ENCODE results near the gene THAP6.
"Not testable (repeated sequence)": the region's sequence is repeated elsewhere in the genome, so short reads cannot be mapped to it uniquely, and the experiment has no call there.

The THAP6 gene

DNA sequence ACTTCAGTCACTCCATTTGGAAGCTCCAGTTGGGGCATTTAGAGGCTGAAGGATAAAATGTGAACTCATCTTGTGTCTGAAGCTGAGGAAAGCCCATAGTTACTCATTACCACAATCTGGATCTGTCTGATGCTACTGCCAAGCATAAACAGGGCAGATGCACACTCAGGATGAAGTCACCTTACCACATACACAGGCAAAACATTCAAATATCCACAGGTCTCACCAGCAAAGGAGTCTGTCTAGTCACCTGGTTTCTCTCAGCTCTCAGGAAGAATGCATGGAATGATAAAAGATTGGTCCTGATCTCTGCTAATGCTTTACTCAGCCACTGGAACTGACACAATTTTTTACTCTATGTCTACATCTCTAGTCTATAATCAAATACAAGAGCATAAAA is 28.6 kb downstream of the THAP6 start:
- no peak for DNase-seq (ENCODE audit: low spot score)

DNA sequence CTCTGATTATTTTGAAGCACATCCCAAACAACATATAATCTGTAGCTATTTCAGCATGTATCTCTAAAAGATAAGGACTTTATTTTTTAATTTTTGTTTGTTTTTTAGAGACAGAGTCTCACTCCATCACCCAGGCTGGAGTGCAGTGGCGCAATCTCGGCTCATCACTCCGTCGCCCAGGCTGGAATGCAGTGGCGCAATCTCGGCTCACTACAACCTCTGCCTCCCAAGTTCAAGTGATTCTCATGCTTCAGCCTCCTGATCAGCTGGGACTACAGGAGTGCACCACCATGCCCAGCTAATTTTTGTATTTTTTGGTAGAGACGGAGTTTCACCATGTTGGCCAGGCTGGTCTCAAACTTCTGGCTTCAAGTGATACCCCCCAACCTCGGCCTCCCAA is 29.9 kb downstream of the THAP6 start:
- in situ Hi-C loops (cut with MboI; ENCODE audit: low pct_unique_long_range_greater_than_20kb, low sequenced_read_pairs, unreplicated experiment); DNase-seq (ENCODE audit: low spot score): not testable (repeated sequence)

More for the DNA sequence above, 28.6 kb downstream of the THAP6 start:
- TF ChIP-seq, protein P1, sequence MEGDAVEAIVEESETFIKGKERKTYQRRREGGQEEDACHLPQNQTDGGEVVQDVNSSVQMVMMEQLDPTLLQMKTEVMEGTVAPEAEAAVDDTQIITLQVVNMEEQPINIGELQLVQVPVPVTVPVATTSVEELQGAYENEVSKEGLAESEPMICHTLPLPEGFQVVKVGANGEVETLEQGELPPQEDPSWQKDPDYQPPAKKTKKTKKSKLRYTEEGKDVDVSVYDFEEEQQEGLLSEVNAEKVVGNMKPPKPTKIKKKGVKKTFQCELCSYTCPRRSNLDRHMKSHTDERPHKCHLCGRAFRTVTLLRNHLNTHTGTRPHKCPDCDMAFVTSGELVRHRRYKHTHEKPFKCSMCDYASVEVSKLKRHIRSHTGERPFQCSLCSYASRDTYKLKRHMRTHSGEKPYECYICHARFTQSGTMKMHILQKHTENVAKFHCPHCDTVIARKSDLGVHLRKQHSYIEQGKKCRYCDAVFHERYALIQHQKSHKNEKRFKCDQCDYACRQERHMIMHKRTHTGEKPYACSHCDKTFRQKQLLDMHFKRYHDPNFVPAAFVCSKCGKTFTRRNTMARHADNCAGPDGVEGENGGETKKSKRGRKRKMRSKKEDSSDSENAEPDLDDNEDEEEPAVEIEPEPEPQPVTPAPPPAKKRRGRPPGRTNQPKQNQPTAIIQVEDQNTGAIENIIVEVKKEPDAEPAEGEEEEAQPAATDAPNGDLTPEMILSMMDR (IDR thresholded peaks at IDR 0.05; ENCODE audit: extremely low read depth, insufficient read depth, missing control alignments), result no peak
- in situ Hi-C loops (cut with MboI; ENCODE audit: low pct_unique_long_range_greater_than_20kb, low sequenced_read_pairs, unreplicated experiment), result no loop called here

DNA sequence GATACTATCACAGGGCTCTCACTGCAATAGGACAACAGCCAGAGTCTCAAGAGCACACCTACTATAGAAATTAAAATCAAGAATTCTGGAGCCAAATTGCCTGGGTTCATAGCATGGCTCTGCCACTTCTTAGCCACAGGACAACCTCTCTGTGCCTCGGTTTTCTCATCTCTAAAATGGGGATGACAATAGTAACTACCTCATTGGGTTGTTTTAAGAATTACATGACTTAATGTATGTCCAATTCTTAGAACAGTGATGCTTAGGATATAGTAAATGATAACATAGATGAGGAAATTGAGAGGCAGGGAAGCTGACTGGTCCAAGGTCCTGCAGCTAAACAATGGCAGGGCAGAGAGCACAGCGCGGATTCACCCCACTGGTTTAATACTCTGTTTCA is 30.6 kb downstream of the THAP6 start:
- TF ChIP-seq, protein P1 (IDR thresholded peaks at IDR 0.05; ENCODE audit: extremely low read depth, insufficient read depth, missing control alignments), result no peak
- in situ Hi-C loops (cut with MboI; ENCODE audit: low pct_unique_long_range_greater_than_20kb, low sequenced_read_pairs, unreplicated experiment), result no loop called here
- no peak for DNase-seq (ENCODE audit: low spot score)

DNA sequence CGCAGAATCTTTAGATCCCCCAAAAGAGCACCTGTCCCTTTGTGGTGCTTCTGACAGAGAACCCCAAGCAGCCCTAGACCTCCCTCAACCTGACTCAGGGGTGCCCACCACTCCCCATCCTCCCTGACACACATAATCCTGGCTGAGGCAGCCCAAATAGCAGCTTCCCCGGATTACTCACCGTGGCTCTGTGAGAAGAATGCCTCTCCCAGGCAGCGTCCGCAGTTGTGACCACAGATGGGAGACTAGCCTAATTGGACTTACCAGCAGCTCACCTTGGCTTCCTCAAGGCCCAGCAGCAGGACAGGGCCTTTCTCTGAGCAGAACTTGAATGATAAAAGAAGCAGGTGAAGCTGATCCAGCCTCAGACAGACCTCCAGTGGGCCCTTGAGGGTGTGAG is 31.3 kb downstream of the THAP6 start:
- TF ChIP-seq, protein P1 (IDR thresholded peaks at IDR 0.05; ENCODE audit: extremely low read depth, insufficient read depth, missing control alignments), result no peak
- in situ Hi-C loops (cut with MboI; ENCODE audit: low pct_unique_long_range_greater_than_20kb, low sequenced_read_pairs, unreplicated experiment), result no loop called here
- no peak for DNase-seq (ENCODE audit: low spot score)

DNA sequence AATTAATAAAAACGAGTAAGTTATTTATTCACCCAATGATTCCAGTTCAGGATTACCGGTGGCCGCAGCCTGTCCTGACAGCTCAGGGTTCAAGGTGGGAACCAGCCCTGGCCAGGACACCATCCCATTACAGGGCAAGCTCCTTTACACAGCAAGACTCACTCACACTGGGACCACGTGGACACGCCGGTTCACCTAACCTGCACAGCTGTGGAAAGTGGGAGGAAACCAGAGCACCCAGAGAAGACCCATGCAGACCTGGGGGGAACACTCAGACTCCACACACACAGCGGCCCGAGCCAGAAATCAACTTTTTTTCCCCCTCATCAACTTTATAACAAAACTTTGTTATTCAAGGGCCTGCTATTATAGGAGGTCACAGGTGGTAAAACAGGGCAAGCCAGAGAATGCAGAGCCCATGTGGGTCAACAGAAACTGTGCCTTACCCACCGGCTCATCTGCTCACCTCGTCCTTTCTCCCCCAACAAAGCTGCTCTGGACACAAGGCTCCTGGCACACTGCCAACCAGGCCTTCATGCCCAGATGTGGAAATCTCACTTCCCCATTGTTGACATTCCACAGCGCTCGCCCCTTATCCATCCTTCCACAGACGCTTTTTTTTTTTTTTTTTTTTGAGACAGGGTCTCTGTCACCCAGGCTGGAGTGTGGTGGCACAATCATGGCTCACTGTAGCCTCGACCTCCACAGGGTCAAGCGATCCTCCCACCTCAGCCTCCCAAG is 33.5 kb downstream of the THAP6 start:
- no peak for DNase-seq (ENCODE audit: low spot score)
- in situ Hi-C loops (cut with MboI; ENCODE audit: low pct_unique_long_range_greater_than_20kb, low sequenced_read_pairs, unreplicated experiment), result no loop called here
- TF ChIP-seq, protein P1 (IDR thresholded peaks at IDR 0.05; ENCODE audit: extremely low read depth, insufficient read depth, missing control alignments), result no peak

DNA sequence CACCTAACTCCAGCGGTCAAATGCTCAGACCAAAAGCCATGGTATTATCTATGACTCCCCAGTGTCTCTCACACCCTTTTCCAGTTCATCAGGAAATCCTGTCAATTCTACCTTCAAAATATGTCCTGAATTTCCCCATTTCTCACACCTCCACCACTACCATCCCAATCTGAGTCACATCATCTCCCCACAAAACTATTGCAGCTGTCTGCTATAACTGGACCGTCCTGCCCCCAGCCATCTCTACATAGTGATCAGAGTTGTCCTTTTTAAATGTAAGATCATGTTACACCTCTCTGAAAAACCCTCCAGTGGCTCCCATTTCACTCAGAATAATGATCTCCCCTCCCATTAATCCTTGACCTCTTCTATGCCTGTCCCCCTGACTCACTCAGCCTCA is 34.7 kb downstream of the THAP6 start:
- no peak for DNase-seq (ENCODE audit: low spot score)
- TF ChIP-seq, protein P1 (IDR thresholded peaks at IDR 0.05; ENCODE audit: extremely low read depth, insufficient read depth, missing control alignments), result no peak
- in situ Hi-C loops (cut with MboI; ENCODE audit: low pct_unique_long_range_greater_than_20kb, low sequenced_read_pairs, unreplicated experiment), result no loop called here

DNA sequence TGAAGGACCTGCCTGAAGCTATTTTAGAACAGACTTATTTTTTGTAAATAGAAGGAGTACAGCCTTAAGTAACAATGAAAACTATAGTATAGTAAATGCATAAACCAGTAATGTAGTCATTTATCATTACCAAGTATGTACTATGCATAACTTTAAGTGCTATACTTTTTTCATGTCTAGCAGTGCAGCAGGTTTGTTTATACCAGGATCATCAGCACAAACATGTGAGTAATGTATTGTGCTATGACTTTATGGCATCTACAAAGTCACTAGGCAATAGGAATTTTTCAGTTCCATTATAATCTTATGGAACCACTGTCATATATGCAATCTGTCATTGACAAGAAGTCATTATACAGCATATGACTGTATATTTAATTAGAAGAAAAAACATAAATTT is 38.2 kb downstream of the THAP6 start:
- no peak for DNase-seq (ENCODE audit: low spot score)
- TF ChIP-seq, protein P1 (IDR thresholded peaks at IDR 0.05; ENCODE audit: extremely low read depth, insufficient read depth, missing control alignments), result no peak
- in situ Hi-C loops (cut with MboI; ENCODE audit: low pct_unique_long_range_greater_than_20kb, low sequenced_read_pairs, unreplicated experiment), result no loop called here
